ENCODE measurements around the gene XXYLT1. TPM values are rescaled to one million over a fixed set of nuclear protein-coding genes. Genes with fewer than 3 reads are reported as not detected.

XXYLT1 gene
- total and polyA plus RNA-seq, 9 of the 15 experiments (the other 6 are each of a cell fraction or from before 2014, with no cell fraction given), result 1.9 to 18.9 (median 15.0) TPM

DNA sequence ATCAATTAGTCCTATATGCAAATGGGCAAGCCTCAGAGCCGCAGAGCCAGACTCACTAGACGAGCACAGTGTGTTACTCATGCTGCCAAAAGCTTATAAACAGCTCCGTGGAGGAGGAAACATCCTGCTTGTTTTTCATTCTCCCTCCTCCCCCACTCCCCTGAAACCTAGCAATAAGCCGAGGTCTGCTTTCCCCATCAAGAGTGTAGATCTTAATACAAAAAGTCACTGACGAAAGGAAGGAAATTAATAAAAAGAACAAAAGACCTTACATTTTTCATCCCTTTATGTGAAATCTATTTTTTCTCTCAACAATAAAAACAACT lies 88.5 kb downstream of the XXYLT1 start (continued):
- TF ChIP-seq JUND (IDR thresholded peaks at IDR 0.05; ENCODE audit: borderline replicate concordance, low read depth, low read length) (no peak), JUND (tag; IDR thresholded peaks at IDR 0.05; ENCODE audit: borderline replicate concordance, low read depth, low read length) (peak; percentile 56; the same call in 1 of the 3 replicates), ZNF143 (CRISPR knock-in tag; IDR thresholded peaks at IDR 0.05) (no peak), MIER1 (IDR thresholded peaks at IDR 0.05; ENCODE audit: low read depth) (no peak), ZNF584 (CRISPR knock-in tag; IDR thresholded peaks at IDR 0.05; ENCODE audit: low read depth) (0 out of 2 replicates have a peak, but pooled peaks have one; percentile 29), GATAD2A (IDR thresholded peaks at IDR 0.05) (0 out of 2 replicates have a peak, but pooled peaks have one; percentile 55), ZBTB17 (CRISPR knock-in tag; IDR thresholded peaks at IDR 0.05) (peak; percentile 77), ARID1B (IDR thresholded peaks at IDR 0.05) (peak; percentile 13; the same call in 1 of the 2 replicates), FOXA1 (IDR thresholded peaks at IDR 0.05; ENCODE audit: borderline replicate concordance) (no peak), SUPT5H (IDR thresholded peaks at IDR 0.05) (no peak), MCM2 (IDR thresholded peaks at IDR 0.05; ENCODE audit: low read depth) (no peak), HDAC6 (IDR thresholded peaks at IDR 0.05; ENCODE audit: low read depth, low read length) (no peak)

DNA sequence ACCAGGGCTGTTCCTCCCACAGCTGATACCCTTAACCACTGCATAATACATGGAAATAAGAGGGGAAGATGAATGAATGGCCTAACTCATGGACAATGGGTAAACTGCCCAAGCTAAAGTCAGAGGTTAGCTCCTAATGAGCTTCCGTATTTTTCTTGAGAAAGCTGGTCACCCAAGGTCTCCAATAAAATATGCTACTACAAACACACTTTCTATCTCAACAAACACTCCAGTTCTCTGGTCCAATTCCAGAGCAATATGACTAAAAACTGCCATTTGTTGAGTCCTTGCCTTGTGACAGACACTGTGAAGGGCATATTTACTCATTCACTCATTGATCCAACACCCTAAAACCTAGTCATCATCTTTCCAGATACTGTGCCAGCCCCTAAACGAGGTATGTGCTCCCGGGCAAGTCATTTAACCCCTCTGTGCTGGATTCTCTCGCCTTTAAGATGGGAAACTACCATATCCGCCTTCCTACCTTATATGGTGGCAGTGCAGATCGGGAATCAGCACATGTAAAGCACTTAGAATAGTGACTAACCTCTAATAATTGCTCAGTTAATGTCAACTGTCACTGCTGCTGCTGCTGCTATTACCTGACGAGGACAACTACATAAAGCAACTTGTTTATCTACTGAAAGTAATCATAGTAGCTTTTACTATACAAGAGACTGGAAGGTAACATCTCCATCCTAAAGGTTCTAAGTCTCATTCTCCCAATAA lies 89.1 kb downstream of the XXYLT1 start:
- Histone ChIP-seq H3K4me2 (ENCODE audit: insufficient read depth, low read length) (peak overlapping the region; percentile 55), H3K36me3 (ENCODE audit: control insufficient read depth, insufficient read depth, low read length) (no peaks in the 10 kb centered on the region), H3K4me1 (replicated peaks in 1 of 2; ENCODE audit: control insufficient read depth in 2 of 2, insufficient read depth in 2 of 2, low read length in 2 of 2) (peaks cover 51 to 84% of the 10 kb centered on the region in 2 experiments), H2AFZ (ENCODE audit: low read depth, low read length) (peak overlapping the region; percentile 36), H3K79me2 (ENCODE audit: control insufficient read depth, insufficient read depth, low read length) (peaks cover 51% of the 10 kb centered on the region; the same call in 2 of the 3 replicates), H3K27ac (ENCODE audit: extremely low read depth, low read depth, low read length) (peak overlapping the region; percentile 72), H4K20me1 (replicated peaks; ENCODE audit: control insufficient read depth, insufficient read depth, low read length) (no peaks in the 10 kb centered on the region), H3K27me3 (ENCODE audit: control insufficient read depth in 2 of 2, insufficient read depth in 2 of 2, low read length in 2 of 2) (no peaks in the 10 kb centered on the region), H3K4me3 (no peak overlapping the region), H3K9me3 (replicated peaks; ENCODE audit: control insufficient read depth, insufficient read depth, low read depth, low read length) (no peaks in the 10 kb centered on the region), H3K9me1 (ENCODE audit: control insufficient read depth, insufficient read depth, low read length) (no peaks in the 10 kb centered on the region), H3K9ac (ENCODE audit: insufficient read depth in 1 of 2, low read depth in 2 of 2, low read length in 2 of 2) (peak overlapping the region in 1 of 2 experiments; percentile 28; a peak in 2 of 4 replicates)
- ChIA-PET CTCF (ENCODE audit: low intra/inter-chr PET ratio) (no interaction called here), POLR2A (interaction anchor here (1.1 to 2.4 kb wide), 4 partner anchors 9 to 21 kb away, joined by 4 to 8 read pairs (median 6); no protein-coding TSS in a partner anchor)
- DNase-seq (ENCODE audit: extremely low read depth in 1 of 4, low spot score in 3 of 4) (no peak), FAIRE-seq (peak; percentile 32), ATAC-seq (no peak)
- BruUV-seq (replicated peaks), result no TSS peak
- in situ Hi-C loops (cut with MboI) (no loop called here), intact Hi-C loops (cut with micrococcal nuclease) (loop anchor here (10.0 kb wide), 1 partner anchor 67 kb away; no protein-coding TSS in a partner anchor)
- 51% methylated on average over 7 of the region's 7 CpGs for WGBS (ENCODE audit: insufficient coverage, low coverage, missing lambda C conversion rate)
- TF ChIP-seq, protein P1, sequence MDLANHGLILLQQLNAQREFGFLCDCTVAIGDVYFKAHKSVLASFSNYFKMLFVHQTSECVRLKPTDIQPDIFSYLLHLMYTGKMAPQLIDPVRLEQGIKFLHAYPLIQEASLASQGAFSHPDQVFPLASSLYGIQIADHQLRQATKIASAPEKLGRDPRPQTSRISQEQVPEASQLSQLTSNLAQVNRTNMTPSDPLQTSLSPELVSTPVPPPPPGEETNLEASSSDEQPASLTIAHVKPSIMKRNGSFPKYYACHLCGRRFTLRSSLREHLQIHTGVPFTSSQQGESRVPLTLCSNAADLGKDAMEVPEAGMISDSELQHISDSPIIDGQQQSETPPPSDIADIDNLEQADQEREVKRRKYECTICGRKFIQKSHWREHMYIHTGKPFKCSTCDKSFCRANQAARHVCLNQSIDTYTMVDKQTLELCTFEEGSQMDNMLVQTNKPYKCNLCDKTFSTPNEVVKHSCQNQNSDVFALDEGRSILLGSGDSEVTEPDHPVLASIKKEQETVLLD (IDR thresholded peaks at IDR 0.05), result no peak
- TF ChIP-seq L3MBTL2 (IDR thresholded peaks at IDR 0.05) (peak; percentile 52; the same call in 1 of the 2 replicates), KDM5B (IDR thresholded peaks at IDR 0.05; ENCODE audit: insufficient replicate concordance, low read depth, low read length) (peak; percentile 39), NR2C2 (CRISPR knock-in tag; IDR thresholded peaks at IDR 0.05) (no peak), NR2C2 (tag; IDR thresholded peaks at IDR 0.05) (peak; percentile 12; the same call in 1 of the 2 replicates), CXXC5 (CRISPR knock-in tag; IDR thresholded peaks at IDR 0.05) (peak; percentile 5; the same call in 1 of the 2 replicates), DACH1 (IDR thresholded peaks at IDR 0.05; ENCODE audit: partially characterized antibody) (peak; percentile 32), CREB1 (IDR thresholded peaks at IDR 0.05) (no peak), CREB1 (CRISPR knock-in tag; IDR thresholded peaks at IDR 0.05) (no peak)
- TF ChIP-seq, protein P2, sequence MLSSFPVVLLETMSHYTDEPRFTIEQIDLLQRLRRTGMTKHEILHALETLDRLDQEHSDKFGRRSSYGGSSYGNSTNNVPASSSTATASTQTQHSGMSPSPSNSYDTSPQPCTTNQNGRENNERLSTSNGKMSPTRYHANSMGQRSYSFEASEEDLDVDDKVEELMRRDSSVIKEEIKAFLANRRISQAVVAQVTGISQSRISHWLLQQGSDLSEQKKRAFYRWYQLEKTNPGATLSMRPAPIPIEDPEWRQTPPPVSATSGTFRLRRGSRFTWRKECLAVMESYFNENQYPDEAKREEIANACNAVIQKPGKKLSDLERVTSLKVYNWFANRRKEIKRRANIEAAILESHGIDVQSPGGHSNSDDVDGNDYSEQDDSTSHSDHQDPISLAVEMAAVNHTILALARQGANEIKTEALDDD (IDR thresholded peaks at IDR 0.05), result peak; percentile 44; the same call in 1 of the 2 replicates

Data from K562 (cell line).